HepG2 (cell line): ENCODE measurements around the gene CARS2. TPM values are rescaled to one million over a fixed set of nuclear protein-coding genes. Genes with fewer than 3 reads are reported as not detected.

Experiments
- ARHGAP35 ChIP-seq: sonication (generic); formaldehyde crosslinking; IDR thresholded peaks from 2 replicates; pipeline ENCODE4 v1.9.0; 2022; ENCODE audit warnings: mild to moderate bottlenecking, inconsistent platforms, moderate library complexity, missing genetic modification reagents, borderline replicate concordance
- ARID2 ChIP-seq: sonication (generic); formaldehyde crosslinking; IDR thresholded peaks from 2 replicates; pipeline ENCODE4 v1.8.1; 2022; ENCODE audit warnings: mild to moderate bottlenecking, missing genetic modification reagents, borderline replicate concordance
- ASH2L ChIP-seq: fragments of 300-600, 200-600 bp; sonication (generic); IDR thresholded peaks from 2 replicates; pipeline ENCODE4 v1.7.0; 2017; ENCODE audit warnings: low read depth, mild to moderate bottlenecking, moderate library complexity, mixed read lengths, low read length; ENCODE audit not compliant: insufficient read length
- FOXA3 ChIP-seq: IDR thresholded peaks from 2 replicates; pipeline ENCODE4 v1.6.1; 2016; ENCODE audit warnings: missing genetic modification reagents, missing compliant biosample characterization
- FOXP4 ChIP-seq: sonication (generic); formaldehyde crosslinking; IDR thresholded peaks from 2 replicates; pipeline ENCODE4 v1.4.0; 2020; ENCODE audit warnings: missing genetic modification reagents
- GFI1 ChIP-seq: sonication (generic); formaldehyde crosslinking; IDR thresholded peaks from 2 replicates; pipeline ENCODE4 v1.5.0; 2020; ENCODE audit warnings: missing genetic modification reagents, mild to moderate bottlenecking, borderline replicate concordance
- HDAC1 ChIP-seq: sonication (generic); formaldehyde crosslinking; IDR thresholded peaks from 2 replicates; pipeline ENCODE4 v1.5.1; 2020; ENCODE audit warnings: mild to moderate bottlenecking, missing genetic modification reagents
- MIXL1 ChIP-seq: IDR thresholded peaks from 2 replicates; pipeline ENCODE4 v1.6.1; 2016
- MXI1 ChIP-seq: IDR thresholded peaks from 3 replicates; pipeline ENCODE4 v1.6.1; 2012; ENCODE audit warnings: low read depth, low read length, inconsistent platforms, borderline replicate concordance
- NCOA5 ChIP-seq: sonication (generic); formaldehyde crosslinking; IDR thresholded peaks from 2 replicates; pipeline ENCODE4 v1.4.0; 2020; ENCODE audit warnings: missing genetic modification reagents
- NFKBIZ ChIP-seq: IDR thresholded peaks from 2 replicates; pipeline ENCODE4 v1.6.1; 2018; ENCODE audit warnings: missing genetic modification reagents, missing compliant biosample characterization
- RNF219 ChIP-seq: sonication (generic); formaldehyde crosslinking; IDR thresholded peaks from 2 replicates; pipeline ENCODE4 v1.5.0; 2020; ENCODE audit warnings: mild to moderate bottlenecking, missing genetic modification reagents
- SP1 ChIP-seq, 2 experiments: fragments of 450-650 bp in 1 of 2; sonication (generic) in 1 of 2; formaldehyde crosslinking in 1 of 2; IDR thresholded peaks; 2 replicates each; pipeline versions ENCODE4 v1.4.0 to v1.6.1; 2016 to 2020; ENCODE audit warnings: missing genetic modification reagents in 1 of 2
- TOE1 ChIP-seq: sonication (generic); formaldehyde crosslinking; IDR thresholded peaks from 2 replicates; pipeline ENCODE4 v1.4.0; 2020; ENCODE audit warnings: mild to moderate bottlenecking, missing genetic modification reagents
- ZFP1 ChIP-seq: IDR thresholded peaks from 2 replicates; pipeline ENCODE4 v1.6.1; 2016
- ZFP90 ChIP-seq: sonication (generic); formaldehyde crosslinking; IDR thresholded peaks from 2 replicates; pipeline ENCODE4 v1.8.0; 2022; ENCODE audit warnings: missing genetic modification reagents, mild to moderate bottlenecking, inconsistent platforms, borderline replicate concordance
- ZNF232 ChIP-seq: sonication (generic); formaldehyde crosslinking; IDR thresholded peaks from 2 replicates; pipeline ENCODE4 v1.4.0; 2020; ENCODE audit warnings: missing genetic modification reagents, borderline replicate concordance
- ZNF296 ChIP-seq: sonication (generic); formaldehyde crosslinking; conservative IDR thresholded peaks from 2 replicates; pipeline ENCODE4 v1.5.0; 2020; ENCODE audit warnings: mild to moderate bottlenecking, missing genetic modification reagents
- ZNF33B ChIP-seq: sonication (generic); formaldehyde crosslinking; IDR thresholded peaks from 2 replicates; pipeline ENCODE4 v1.5.1; 2020; ENCODE audit warnings: mild to moderate bottlenecking, missing genetic modification reagents
- ZNF44 ChIP-seq: sonication (generic); formaldehyde crosslinking; IDR thresholded peaks from 2 replicates; pipeline ENCODE4 v1.5.1; 2020; ENCODE audit warnings: mild to moderate bottlenecking, missing genetic modification reagents
- ZNF513 ChIP-seq: sonication (generic); formaldehyde crosslinking; conservative IDR thresholded peaks from 2 replicates; pipeline ENCODE4 v1.5.0; 2020; ENCODE audit warnings: missing genetic modification reagents
- ZNF589 ChIP-seq: sonication (generic); formaldehyde crosslinking; conservative IDR thresholded peaks from 2 replicates; pipeline ENCODE4 v1.8.0; 2022; ENCODE audit warnings: mild to moderate bottlenecking, moderate library complexity, missing genetic modification reagents
- ZNF850 ChIP-seq: sonication (generic); formaldehyde crosslinking; conservative IDR thresholded peaks from 2 replicates; pipeline ENCODE4 v1.9.0; 2021; ENCODE audit warnings: mild to moderate bottlenecking, missing genetic modification reagents
- polyA plus RNA-seq, 8 experiments: library from polyadenylated mRNA; depleted of rRNA in 3 of 8; stranded (reverse) in 7 of 8; unstranded in 1 of 8; fragments of >200 nt; fragmentation: Illumina TruSeq in 4 of 8; extraction: Trizol in 4 of 8; gene quantifications; 2 replicates each; pipeline versions ENCODE4 v1.2.1 to v1.2.3, GENCODE V29; 2011 to 2016; ENCODE audit warnings: low read depth in 4 of 8, missing spikeins in 1 of 8, mixed read lengths in 1 of 8; ENCODE audit not compliant: insufficient read depth in 1 of 8
- total RNA-seq, 5 experiments: library from RNA; depleted of rRNA; stranded (reverse); fragments of >200 nt; fragmentation: Illumina TruSeq; extraction: Trizol; gene quantifications; 2 replicates each; pipeline ENCODE4 v1.2.3, GENCODE V29; 2016; ENCODE audit warnings: low read depth in 1 of 5
- TF ChIP-seq, protein P1 (sequence below): sonication (generic); formaldehyde crosslinking; IDR thresholded peaks from 2 replicates; pipeline ENCODE4 v1.4.0; 2020; ENCODE audit warnings: mild to moderate bottlenecking, missing genetic modification reagents

The CARS2 gene
- total and polyA plus RNA-seq, 2 of the 13 experiments (the other 11 are each of a cell fraction or from before 2014, with no cell fraction given): 41.1 to 59.3 TPM

DNA sequence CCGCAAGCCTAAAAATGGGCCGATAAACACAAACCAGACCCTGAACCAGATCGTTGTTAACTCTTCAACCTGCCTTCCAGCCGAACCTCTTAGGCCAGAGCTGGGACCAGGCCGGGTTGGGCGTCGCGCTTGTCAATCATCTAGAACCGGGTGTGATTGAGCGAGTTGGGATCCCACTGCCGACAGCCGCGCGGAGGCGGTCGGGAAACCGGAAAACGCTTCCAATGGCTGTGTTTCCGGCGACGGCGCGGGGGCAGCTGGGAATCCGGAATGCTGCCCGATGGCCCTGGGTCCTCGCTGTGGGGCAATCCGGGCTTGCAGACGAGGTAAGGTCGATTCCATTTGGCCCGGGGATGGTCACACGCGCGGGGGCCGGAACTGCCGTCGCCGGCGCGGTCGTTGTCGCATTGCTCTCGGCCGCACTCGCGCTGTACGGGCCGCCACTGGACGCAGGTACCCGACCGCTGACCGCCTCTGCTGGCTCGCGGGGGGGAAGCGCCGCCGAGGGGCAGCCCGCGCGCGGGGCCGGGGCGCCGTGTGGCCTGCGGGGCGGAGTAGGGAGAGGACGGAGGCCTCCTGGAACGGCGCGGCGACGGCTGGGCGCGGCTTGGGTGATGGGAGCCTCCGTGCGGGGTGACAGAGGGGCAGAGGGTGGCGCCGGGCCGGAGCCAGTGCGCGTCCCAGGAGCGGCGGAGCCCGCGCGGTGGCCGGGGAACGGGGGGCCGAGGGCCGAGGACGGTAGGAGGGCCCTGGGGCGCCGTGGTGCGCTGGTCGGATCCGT lies 90.4 kb downstream of the CARS2 start, which contains the start of gene NAXD (continued):
- TF ChIP-seq ZNF513 (CRISPR knock-in tag) (no peak), TOE1 (CRISPR knock-in tag) (0 out of 2 replicates have a peak, but pooled peaks have one; percentile 19), ZNF232 (CRISPR knock-in tag) (no peak), ZFP90 (CRISPR knock-in tag) (peak; percentile 33; the same call in 1 of the 2 replicates), ZNF44 (CRISPR knock-in tag) (0 out of 2 replicates have a peak, but pooled peaks have one; percentile 66), RNF219 (CRISPR knock-in tag) (no peak), FOXA3 (no peak; the same call in 1 of the 2 replicates), MIXL1 (CRISPR knock-in tag) (0 out of 2 replicates have a peak, but pooled peaks have one; percentile 22), ZFP1 (CRISPR knock-in tag) (no peak), ARID2 (CRISPR knock-in tag) (peak; percentile 41; the same call in 1 of the 2 replicates), MXI1 (peak; percentile 61; the same call in 1 of the 3 replicates), ZNF850 (CRISPR knock-in tag) (0 out of 2 replicates have a peak, but pooled peaks have one; percentile 25), FOXP4 (CRISPR knock-in tag) (no peak), HDAC1 (CRISPR knock-in tag) (peak; percentile 71), ZNF296 (CRISPR knock-in tag) (no peak), GFI1 (CRISPR knock-in tag) (no peak; the same call in 1 of the 2 replicates), NCOA5 (no peak), ASH2L (peak; percentile 79), ARHGAP35 (CRISPR knock-in tag) (no peak), ZNF33B (peak; percentile 77; the same call in 1 of the 2 replicates), NFKBIZ (CRISPR knock-in tag) (peak; percentile 61; the same call in 1 of the 2 replicates), ZNF589 (CRISPR knock-in tag) (no peak; the same call in 1 of the 2 replicates), SP1 (IDR thresholded peaks at IDR 0.05) (no peak), SP1 (CRISPR knock-in tag; IDR thresholded peaks at IDR 0.05) (no peak)
- TF ChIP-seq, protein P1, sequence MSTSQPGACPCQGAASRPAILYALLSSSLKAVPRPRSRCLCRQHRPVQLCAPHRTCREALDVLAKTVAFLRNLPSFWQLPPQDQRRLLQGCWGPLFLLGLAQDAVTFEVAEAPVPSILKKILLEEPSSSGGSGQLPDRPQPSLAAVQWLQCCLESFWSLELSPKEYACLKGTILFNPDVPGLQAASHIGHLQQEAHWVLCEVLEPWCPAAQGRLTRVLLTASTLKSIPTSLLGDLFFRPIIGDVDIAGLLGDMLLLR (CRISPR knock-in tag): no peak; the same call in 1 of the 2 replicates
